Right lung (tissue), 10 donors: ENCODE data around the gene DRAM1. TPM values are rescaled to one million over a fixed set of nuclear protein-coding genes. Genes with fewer than 3 reads are reported as not detected.
"Not testable (repeated sequence)": the region's sequence is repeated elsewhere in the genome, so short reads cannot be mapped to it uniquely, and the experiment has no call there.

Source experiments
- DNase-seq, 2 donors: peaks; one replicate each; pipeline ENCODE4 v3.0.0-alpha.2; 2013
- long read RNA-seq, 8 donors: transcript quantifications; one replicate each; lab custom pipeline, GENCODE V29; 2026
- polyA plus RNA-seq, 5 donors: library from polyadenylated mRNA; unstranded; fragments of 120-200 nt; gene quantifications; one replicate each; pipeline versions ENCODE4 v1.2.1 to v1.2.3, GENCODE V29; 2013; ENCODE audit warnings: inconsistent platforms in 1 of 5, low replicate concordance in 1 of 5; ENCODE audit not compliant: insufficient read length in 5 of 5, insufficient read depth in 1 of 5

DRAM1 gene
- 10 to 100 TPM; 21.8 to 28.1 (median 24.7) TPM for polyA plus RNA-seq
- long read RNA-seq, donor 1, transcript DRAM1-201 (7 exons, 3,519 nt) = major isoform, 10 of 74 reads
- long read RNA-seq, donor 1, partial matches to known transcripts = 64 of 74 reads
- long read RNA-seq, donor 1, other reads (novel, unspliced or antisense) = 0 of 74 reads
- long read RNA-seq, donor 2, partial matches to known transcripts = 0 of 2 reads
- long read RNA-seq, donor 2, other reads (novel, unspliced or antisense) = 0 of 2 reads
- long read RNA-seq, donor 3, transcript DRAM1-201 (7 exons, 3,519 nt) = major isoform, 7 of 66 reads
- long read RNA-seq, donor 3, partial matches to known transcripts = 52 of 66 reads
- long read RNA-seq, donor 3, other reads (novel, unspliced or antisense) = 6 of 66 reads
- long read RNA-seq, donor 4, partial matches to known transcripts = 0 of 28 reads
- long read RNA-seq, donor 4, other reads (novel, unspliced or antisense) = 23 of 28 reads
- long read RNA-seq, donor 5, transcript DRAM1-201 (7 exons, 3,519 nt) = major isoform, 7 of 217 reads
- long read RNA-seq, donor 5, partial matches to known transcripts = 138 of 217 reads
- long read RNA-seq, donor 5, other reads (novel, unspliced or antisense) = 71 of 217 reads
- long read RNA-seq, donor 6, transcript DRAM1-201 (7 exons, 3,519 nt) = major isoform, 5 of 105 reads
- long read RNA-seq, donor 6, partial matches to known transcripts = 68 of 105 reads
- long read RNA-seq, donor 6, other reads (novel, unspliced or antisense) = 32 of 105 reads
- long read RNA-seq, donor 7, transcript DRAM1-201 (7 exons, 3,519 nt) = major isoform, 7 of 56 reads
- long read RNA-seq, donor 7, partial matches to known transcripts = 24 of 56 reads
- long read RNA-seq, donor 7, other reads (novel, unspliced or antisense) = 25 of 56 reads
- long read RNA-seq, donor 8, partial matches to known transcripts = 0 of 18 reads
- long read RNA-seq, donor 8, other reads (novel, unspliced or antisense) = 14 of 18 reads

DNA sequence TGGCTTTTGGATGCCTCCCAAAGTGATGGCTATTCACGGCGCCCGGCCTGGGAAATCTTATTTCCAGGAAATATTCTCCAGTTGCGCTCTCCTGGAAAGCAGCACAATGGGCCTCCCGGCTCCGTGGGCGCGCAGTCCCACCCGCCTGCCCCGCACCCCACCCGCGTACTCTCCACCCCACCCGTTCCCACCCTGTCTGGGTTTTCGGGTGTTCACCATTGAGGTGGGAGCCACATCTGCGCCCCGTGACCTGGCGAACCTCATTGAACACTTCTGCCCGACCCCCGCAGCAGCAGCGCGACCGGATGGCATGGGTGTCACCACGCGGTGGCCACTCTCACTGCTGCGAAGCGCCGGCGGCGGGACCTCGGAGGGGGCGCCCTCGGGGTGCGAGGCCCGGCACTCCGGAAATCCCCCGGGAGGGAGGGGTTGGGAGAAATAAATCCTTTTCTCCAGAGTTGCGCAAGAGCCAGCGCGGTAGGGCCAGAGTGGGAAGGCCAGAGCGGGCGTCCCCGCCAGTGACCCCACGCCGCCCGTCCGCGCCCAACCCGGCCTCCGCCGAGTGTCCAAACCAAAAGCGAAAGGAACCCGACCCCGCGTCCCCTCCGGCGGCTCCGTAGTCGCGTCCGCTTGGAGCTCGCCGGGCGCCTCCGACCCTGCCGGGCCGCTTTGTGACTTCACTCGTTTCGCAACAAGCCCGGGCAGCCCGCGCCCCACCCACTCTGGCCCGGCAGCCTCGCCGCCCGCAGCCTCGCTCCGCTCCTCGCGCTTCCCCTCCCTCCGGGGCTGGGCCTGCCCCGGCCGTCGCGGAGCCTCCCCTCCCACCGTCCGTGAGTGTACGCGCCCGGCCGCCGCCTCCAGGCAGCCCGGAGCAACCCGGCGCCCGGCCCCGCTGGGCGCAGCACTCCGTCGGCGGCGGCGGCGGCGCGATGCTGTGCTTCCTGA lies at the start of gene DRAM1:
Gene DRAM1 (plus strand): TSS at position 720 of the 945 bp plus-strand sequence. CDS start 210 bp downstream, at position 930.
- DNase-seq = peak; percentile 90 to 91

DNA sequence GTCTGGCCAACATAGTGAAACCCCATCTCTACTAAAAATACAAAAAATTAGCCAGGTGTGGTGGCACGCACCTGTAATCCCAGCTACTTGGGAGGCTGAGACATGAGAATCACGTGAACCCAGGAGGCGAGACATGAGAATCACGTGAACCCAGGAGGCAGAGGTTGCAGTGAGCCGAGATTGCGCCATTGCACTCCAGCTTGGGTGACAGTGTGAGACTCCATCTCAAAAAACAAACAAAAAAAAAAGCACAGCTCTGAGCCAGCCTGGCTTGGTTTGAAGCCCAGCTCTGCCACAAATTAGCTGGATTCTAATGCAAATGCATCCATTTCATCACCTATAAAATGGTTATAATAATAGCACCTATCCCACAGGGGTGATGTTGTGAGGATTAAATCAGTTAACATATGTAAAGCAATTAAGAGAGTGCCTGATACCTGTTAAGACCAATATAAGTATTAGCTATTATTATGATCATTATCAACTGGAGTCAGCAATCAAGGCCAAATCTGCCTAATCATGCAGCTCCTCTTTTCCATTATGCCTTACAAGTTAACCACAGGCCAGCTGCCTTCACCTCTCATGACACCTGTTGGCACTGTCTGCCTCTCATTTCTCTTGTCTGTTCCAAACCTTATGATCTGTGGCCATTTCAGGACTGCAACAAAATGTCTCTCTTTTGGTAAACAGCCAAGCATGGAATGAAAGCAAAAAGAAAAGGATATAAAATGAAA lies 48.8 kb upstream of the DRAM1 start:
- DNase-seq = no peak

DNA sequence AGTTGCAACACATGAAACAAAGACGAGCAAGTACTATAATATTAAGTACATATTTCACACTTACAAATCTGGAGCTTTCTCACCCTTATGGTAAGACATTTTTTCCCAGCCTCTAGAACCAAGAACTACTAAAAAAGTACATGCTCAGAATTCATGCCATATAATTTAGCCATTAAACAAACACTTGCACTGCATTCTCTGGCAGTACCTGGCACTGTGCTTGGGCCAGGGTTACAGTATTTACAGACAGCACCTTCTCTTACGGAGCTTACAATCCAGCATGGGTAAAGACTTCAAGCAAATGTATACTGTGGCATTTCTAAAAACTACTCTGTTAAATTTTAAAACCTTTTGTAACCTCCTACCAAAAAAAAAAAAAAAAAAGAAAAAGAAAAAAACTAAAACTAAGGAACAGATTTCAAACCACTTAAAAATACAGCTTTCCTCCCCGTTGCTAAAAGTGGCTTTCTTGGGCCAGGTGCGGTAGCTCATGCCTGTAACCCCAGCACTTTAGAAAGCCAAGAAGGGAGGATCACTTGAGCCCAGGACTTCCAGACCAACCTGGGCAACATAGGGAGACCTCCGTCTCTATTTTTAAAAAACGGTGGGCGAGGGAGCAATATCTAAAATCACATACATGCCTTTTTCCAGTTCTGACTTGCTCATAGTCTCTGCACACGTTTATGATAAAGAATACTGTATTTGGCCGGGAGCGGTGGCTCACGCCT lies 47.6 kb upstream of the DRAM1 start:
- DNase-seq = peak in 1 of 2 donors; percentile 12

DNA sequence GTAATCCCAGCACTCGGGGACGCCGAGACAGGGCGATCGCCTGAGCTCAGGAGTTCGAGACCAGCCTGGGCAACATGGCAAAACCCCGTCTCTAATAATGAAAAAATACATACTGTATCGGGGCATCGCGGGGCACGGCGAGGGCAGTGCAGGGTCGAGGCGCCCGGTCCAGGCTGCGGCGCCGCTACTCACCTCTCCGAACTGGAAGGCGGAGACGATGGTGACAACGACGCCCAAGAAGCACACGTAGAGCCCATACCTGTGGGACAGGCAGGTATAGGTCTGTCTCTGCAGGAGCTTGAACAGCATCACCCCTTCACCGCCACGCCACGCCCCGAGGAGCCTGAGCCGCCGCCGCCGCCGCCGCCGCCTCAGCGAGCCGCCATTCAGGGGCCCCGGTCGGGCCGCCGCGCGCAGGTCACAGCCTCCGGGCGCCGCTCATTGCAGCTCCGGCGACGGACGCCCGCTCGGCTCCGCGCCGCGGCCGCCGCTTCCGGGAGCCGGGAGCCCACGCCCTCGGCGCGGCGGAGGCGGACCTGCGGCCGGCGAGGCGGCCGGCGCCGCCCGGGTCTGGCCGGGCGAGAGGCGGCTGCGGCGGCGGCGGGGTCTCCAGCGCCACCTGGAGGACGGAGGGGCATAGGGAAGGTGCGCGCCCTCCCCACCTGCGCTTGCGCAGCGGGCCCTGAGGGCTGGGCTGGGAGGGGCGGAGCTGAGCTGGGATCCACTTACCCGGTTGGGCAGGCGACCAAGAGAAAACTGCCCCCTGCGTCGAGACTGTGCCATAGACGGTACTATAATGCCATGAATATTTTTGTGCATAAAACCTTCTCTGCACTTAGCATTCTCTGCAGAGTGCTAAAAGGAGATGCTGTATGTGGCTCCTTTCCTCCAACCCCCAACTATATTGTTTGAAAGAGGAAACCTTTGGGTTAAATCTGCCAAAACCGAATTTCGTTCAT lies 46.7 kb upstream of the DRAM1 start, which contains the start of gene GNPTAB:
Gene GNPTAB (minus strand): TSS at position 593 of the 959 bp plus-strand sequence. CDS start 284 bp downstream, at position 309.
- DNase-seq = peak; percentile 90 to 93

GRCh38 chr12:101832030-101832429 lies 45.4 kb upstream of the DRAM1 start:
- DNase-seq = no peak

DNA sequence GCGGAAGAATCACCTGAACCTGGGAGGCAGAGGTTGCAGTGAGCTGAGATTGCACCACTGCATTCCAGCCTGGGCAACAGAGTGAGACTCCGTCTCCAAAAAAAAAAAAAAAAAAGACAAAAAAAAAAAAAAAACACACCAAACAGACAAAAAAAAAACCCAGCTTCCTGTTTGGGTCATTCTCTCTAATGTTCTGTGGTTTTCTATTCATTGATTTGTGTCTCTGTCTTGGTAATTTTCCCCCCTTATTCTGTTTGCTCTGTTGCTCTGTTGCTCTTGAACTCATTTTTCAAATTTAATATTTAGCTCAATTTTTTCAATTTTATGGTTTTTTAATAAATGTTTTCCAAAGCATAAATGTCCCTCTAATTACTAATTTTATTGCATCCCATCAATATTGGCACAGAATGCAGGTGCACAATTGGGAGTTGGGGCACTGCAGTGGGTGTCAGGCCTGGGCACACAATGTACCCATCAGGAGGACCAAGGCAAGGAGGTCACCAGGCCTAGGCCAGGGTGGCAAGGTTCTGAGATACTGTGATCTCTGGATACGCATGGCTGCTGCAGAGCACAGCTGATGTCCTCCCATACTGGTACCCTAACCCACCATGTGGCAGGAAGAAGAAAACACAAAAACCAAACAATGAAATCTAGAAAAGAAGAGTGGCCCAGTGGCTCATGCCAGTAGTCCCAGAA lies 38.6 kb upstream of the DRAM1 start:
- DNase-seq = no peak

- DNase-seq = peak in 1 of 2 donors; percentile 33
These were observed 37.8 kb upstream of the DRAM1 start for GRCh38 chr12:101839324-101840283.

DNA sequence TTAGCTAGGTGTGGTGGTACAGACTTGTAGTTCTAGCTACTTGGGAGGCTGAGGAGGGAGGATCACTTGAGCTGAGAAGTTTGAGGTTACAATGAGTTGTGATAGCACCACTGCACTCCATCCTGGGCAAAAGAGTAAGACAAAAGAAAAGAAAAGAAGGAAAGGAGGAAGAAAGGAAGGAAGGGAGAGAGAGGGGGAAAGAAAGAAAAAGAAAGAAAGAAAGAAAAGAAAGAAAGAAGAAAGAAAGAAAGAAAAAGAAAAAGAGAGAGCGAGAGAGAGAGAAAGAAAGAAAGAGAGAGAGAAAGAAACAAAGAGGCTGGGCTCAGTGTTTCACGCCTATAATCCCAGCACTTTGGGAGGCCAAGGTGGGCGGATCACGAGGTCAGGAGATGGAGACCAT lies 36.3 kb upstream of the DRAM1 start:
- no peak for DNase-seq

- no peak for DNase-seq
These were observed 32.2 kb upstream of the DRAM1 start for GRCh38 chr12:101845137-101845711.

DNA sequence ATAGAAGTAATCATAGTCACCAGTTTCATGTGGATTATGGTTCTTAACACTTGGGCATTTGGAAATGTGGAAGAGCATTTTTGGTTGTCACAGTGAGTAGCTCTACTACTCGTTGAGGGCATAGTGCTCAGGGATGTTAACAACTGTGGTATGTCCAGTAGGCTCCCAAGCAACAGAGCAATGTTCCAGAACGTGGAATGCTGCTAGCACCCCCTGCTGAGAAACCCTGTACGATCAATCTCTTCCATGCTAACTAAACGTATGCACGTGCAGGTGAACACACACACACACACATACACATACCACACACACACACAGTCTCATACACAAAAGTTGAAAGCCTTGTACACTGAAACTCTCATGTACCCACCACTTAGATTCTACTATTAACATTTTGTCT lies 30.1 kb upstream of the DRAM1 start:
- no peak for DNase-seq

DNA sequence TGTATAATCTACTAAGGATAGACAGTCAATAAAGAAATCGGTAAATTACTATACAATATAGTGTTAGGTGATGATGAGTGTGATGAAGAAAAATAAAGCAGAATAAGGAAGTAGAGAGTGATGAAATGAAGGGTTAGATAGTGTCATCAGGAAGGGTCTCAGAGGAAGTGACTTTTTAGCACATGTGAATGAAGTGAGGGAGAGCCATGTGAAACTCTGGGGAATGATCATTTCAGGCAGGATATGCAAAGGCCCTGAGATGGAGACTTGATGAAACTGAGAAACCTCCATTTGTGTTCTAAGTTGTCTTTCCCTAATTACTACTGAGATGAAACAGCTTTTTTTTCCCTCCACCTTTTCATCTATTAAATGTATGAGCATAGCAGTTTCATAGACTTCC lies 27.2 kb upstream of the DRAM1 start:
- DNase-seq = no peak

- DNase-seq = no peak
These were observed 24.4 kb upstream of the DRAM1 start for GRCh38 chr12:101852998-101853397.

- DNase-seq = no peak
These were observed 22.6 kb upstream of the DRAM1 start for GRCh38 chr12:101854747-101855146.

- DNase-seq = no peak
These were observed 22.0 kb upstream of the DRAM1 start for GRCh38 chr12:101855364-101855884.

DNA sequence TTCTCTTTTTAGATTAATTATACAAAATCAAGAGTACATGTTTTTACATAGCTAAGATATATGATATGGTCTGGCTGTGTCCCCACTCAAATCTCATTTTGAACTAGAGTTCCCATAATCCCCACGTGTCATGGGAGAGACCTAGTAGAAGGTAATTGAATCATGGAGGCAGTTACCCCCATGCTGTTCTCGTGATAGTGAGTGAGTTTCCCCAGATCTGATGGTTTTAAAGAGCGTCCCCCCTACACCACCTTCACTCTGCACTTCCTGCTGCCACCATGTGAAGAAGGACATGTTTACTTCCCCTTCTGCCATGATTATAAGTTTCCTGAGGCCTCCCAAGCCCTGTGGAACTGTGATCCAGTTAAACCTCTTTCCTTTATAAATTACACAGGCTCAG lies 21.4 kb upstream of the DRAM1 start:
- no peak for DNase-seq

GRCh38 chr12:101856614-101857013 lies 20.8 kb upstream of the DRAM1 start:
- not testable (repeated sequence) for DNase-seq
